NCI-H128 (cell line): ENCODE data around the gene CMTM6.
"Not testable (repeated sequence)": the region's sequence is repeated elsewhere in the genome, so short reads cannot be mapped to it uniquely, and the experiment has no call there.

ENCODE experiments used
- DNase-seq: peaks from one replicate; lab custom pipeline; 2025; ENCODE audit not compliant: unreplicated experiment; lab: John Stamatoyannopoulos, UW

CMTM6 gene

GRCh38 chr3:32467333-32468070 lies 35.1 kb downstream of the CMTM6 start:
- peak; percentile 59 for DNase-seq

- not testable (repeated sequence) for DNase-seq
Measured at GRCh38 chr3:32466808-32467207, 35.8 kb downstream of the CMTM6 start.

DNA sequence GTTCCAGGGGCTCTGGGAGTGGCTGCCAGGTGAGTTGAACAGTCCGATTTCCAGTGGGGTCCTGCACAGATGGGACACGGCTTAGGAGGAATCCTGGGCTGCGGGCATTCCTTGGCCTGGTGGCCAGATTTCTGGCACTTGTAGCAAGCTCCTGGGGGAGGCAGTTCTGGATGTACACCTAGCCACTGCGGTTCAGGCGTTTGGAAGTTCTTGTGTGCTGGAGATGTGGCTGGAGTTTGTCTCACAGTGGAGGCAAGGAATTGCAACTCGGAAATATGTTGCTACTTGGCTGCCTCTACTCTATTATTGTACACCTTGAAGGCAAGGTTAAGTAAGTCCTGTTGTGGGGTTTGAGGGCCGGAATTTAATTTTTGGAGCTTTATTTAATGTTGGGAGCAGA lies 37.9 kb downstream of the CMTM6 start:
- DNase-seq, result not testable (repeated sequence)

GRCh38 chr3:32463415-32463814 lies 39.2 kb downstream of the CMTM6 start:
- not testable (repeated sequence) for DNase-seq

DNA sequence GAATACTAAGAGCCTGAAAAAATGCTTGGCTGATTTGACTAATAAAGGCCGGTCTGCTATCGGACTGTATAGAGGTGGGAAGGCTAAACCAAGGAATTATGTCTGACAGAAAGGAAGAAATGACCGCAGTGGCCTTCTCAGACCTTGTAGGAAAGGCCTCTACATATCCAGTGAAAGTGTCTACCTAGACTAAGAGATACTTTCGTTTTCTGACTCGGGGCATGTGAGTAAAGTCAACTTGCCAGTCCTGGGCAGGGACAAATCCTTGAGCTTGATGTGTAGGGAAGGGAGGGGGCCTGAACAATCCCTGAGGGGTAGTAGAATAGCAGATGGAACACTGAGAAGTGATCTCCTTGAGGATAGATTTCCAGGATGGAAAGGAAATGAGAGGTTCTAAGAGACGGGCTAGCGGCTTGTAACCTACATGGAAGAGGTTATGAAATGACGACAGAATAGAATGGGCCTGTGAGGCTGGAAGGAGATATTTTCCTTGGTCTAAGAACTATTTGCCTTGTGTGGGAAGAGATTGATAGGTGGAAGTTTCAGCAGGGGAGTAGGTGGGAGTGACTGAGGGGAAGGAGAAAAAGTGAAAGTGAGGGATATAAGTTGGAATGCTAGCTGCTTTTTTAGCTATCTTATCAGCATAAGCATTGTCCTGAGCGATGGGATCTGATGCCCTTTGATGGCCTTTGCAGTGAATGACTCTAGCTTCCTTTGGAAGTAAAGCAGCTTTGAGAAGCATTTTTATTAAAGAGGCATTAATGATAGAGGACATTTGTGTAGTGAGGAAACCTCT lies 40.3 kb downstream of the CMTM6 start:
- not testable (repeated sequence) for DNase-seq

GRCh38 chr3:32460817-32461496 lies 41.7 kb downstream of the CMTM6 start:
- DNase-seq, result not testable (repeated sequence)

- peak; percentile 17 for DNase-seq
Measured at GRCh38 chr3:32460031-32460749, 42.5 kb downstream of the CMTM6 start.

DNA sequence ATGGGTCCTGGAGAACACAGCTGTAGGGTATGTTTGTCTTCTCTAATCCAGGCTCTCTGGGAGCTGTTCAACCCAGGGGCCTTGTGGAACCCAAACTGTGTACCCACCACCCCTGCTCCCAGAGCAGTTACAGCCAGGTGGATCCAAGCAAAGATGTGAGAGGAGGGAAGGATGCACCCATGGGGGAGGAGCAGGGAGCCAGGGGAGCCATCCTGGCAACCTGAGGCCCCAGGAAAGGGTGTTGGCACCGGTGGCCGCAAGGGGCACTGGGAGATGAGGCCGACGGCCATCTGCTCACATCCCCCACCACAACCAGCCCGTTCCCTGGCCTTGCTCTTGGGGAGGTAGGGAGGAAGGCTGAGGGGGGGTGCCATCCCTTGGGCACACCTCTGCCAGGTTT lies 43.2 kb downstream of the CMTM6 start:
- no peak for DNase-seq

- no peak for DNase-seq
Measured at GRCh38 chr3:32457971-32458471, 44.6 kb downstream of the CMTM6 start.

- DNase-seq, result no peak
Measured at GRCh38 chr3:32456429-32457130, 46.1 kb downstream of the CMTM6 start.

DNA sequence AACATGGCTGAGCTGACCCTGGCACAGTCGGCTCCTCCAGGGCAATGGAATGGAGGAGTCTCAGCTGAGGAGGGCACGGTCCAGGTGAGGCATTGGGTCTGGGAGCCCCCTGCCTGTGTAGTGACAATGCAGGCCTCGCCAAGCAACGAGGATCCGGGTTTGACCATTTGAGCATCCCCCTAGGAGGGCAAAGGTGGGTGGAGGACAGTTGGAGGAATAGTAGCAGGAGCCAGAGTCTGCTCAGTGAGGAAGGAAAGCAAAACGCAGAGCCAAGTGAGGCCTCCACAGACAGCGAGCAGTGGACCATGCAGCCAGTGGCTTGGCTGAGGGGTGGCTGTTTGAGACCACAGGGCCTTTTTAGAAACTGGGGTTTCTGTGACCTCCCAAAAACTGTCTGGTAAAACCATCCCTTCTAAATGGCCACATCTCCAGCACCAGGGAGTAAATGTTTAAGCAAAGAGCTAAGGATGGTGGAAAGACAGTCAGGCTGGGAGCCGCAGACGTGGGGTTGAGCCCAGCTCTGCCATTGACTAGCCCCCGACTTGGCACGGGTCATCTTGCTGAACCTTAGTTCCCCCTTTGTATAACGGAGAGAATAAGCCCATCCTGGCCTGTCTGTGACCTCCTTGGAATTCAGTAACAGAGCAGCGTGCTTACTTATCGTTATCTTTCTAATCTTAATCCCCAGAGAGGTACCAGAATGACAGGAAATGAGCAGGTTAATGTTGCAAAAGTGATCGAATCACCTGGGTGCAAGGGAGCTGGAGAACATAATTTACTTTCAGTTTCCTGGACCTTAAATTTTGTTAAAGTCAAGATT lies 46.8 kb downstream of the CMTM6 start:
- no peak for DNase-seq

GRCh38 chr3:32454731-32455608 lies 47.7 kb downstream of the CMTM6 start:
- no peak for DNase-seq

GRCh38 chr3:32454111-32454510 lies 48.5 kb downstream of the CMTM6 start:
- no peak for DNase-seq

DNA sequence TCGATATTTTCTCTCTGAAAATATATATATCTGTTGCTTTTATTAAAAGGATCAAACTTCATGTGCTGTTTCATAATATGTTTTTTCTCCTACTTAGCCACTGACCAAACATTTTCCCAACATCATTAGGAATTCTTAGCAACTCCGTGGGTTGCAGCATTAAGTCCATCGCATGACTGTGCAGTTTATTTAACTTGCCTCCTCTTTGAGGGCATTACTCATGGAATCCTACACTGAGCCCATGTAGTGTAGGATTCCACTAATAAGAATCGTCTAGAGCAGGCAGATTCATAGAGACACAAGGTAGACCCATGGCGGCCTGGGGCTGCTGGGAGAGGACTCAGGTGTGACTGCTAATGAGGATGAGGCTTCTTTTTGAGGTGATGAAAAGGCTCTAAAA lies 49.3 kb downstream of the CMTM6 start:
- DNase-seq, result no peak

GRCh38 chr3:32452009-32452408 lies 50.6 kb downstream of the CMTM6 start:
- no peak for DNase-seq

- DNase-seq, result no peak
Measured at GRCh38 chr3:32450992-32451659, 51.5 kb downstream of the CMTM6 start.

DNA sequence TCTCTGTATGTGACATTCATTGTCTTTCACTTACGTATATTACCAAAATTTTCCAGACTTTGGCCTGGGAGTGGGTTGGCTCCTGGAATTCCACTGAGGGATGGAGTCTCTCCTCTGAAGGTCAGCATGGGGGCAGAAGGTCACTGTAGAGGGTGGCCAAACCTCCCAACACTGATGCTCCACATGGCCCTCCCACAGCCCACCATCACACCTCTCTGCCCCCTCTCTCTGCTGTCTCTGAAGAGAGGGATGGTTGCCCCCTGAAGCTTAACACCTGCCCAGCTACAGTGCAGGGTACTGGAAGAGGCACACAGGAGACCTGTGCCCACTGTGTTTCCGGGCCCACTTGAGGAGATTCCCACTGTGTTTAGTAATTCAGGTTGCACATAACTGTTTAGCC lies 52.2 kb downstream of the CMTM6 start:
- DNase-seq, result no peak

DNA sequence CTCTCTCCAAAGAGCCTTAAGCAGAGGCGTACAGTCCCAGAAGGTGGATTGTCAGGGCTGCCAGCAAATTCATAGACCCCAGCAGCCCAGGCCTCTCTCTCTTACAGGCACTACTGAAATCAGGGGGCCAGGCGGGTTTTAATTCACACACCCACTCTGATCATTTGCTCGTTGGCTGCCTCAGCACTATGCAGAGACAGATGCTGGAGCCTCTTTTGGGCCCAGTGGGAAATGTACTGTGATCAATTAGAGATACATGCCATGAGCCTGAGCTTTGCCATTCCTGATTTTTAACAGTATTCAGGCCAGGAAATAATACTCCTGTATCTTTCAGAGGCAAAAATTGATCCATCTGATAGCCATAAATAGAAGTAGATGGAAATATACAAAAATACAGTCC lies 53.0 kb downstream of the CMTM6 start:
- no peak for DNase-seq
